Activated CD4-positive, alpha-beta T cell treated with anti-CD3 and anti-CD28 coated beads, Interleukin-2, amount 50 U/mL, for 24 hours (primary cell): ENCODE data around the gene PTPRN2.

ENCODE experiments used
- DNase-seq, 2 donors: peaks; one replicate each; pipeline ENCODE4 v3.0.0-alpha.2; 2020; ENCODE audit warnings: low read depth in 1 of 2, low spot score in 1 of 2

PTPRN2 gene

DNA sequence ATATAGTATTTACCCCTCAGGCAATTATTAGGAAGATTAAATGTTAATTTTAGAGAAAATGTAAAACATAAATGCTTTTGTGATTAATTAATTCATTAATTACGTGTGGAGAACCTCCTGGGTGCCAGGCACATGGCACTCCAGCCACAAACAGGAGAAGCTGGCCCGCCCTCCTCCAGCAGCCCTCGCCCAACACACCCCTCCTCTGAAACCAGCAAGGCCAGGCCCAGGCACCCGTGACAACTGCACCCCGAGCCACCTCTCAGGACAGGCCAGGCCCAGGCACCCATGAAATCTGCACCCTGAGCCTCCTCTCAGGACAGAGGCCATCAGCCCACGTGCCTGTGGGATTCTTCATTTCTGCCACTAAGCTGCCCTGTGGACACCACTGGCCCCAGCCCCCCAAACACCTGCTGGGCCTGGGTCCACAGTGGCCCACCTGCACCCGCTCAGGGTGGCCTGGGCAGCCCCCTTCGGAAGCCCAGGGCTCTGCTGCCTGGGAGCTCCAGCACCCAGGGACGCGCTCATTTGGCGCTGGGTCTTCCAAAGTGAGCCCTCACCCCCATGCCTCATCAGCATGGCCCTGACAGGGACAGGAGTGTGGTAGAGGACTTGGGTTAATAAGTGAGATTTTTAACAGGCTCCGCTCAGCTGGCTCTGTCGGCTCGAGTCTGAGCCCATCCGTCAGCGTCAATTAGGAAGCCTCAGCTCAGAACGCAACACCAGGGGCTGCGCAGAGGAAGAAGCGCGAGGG, 768.7 kb downstream of the PTPRN2 start:
- DNase-seq = no peak

- DNase-seq = no peak
Observed at GRCh38 chr7:157817944-157818700, 769.5 kb downstream of the PTPRN2 start.

DNA sequence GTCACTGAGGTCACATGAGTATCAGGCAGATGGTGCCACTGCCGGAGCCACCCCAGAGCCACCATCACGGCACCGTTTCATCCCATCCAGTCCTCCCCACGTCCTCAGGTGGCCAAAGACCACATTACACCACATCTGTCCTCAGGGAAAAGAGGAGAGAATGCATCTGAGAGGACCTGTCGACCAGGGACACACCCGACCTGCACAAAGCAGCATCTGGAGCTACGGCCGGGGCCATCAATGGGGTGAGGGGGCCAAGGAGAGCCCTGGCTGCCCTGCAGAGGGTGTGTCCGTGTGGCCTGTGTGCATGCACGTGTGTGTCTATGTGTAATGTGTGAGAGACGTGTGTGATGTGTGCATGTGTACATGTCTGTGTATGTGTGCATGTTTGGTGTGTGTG, 770.2 kb downstream of the PTPRN2 start:
- DNase-seq = no peak

DNA sequence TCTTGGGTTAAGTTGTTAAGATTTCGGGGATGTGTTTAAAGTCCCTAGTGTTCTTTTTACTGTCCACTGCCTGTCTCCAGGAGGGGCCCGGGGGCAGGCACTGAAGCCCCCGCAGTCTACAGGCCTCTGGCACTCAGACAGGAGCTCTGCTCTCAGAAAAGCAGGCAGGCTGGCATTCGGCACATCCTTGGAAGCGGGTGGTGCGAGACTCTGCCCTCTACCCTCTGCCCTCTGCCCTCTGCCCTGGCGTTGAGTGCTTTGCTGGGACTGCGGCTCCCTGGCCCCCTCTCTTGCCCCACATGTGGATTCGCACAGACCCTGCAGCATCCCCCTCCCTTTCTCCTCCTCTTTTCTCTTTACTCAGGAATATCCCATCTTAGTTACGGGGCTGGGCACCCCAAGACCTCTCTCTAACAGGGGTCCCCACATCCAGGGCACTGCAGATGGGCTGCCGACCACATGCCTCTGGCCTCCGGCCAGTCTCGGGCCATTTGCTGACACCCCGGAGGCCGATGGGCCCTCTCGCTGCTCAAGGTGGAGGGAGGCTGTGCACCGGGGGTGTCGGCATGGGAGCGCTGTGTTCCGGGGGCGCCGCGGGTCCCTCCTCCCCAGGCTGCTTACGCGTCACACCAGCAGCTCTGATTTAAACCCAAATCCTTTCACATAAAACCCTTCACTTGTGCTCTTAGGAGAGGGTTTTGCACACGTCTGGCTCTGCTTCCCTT, 770.9 kb downstream of the PTPRN2 start:
- no peak for DNase-seq

DNA sequence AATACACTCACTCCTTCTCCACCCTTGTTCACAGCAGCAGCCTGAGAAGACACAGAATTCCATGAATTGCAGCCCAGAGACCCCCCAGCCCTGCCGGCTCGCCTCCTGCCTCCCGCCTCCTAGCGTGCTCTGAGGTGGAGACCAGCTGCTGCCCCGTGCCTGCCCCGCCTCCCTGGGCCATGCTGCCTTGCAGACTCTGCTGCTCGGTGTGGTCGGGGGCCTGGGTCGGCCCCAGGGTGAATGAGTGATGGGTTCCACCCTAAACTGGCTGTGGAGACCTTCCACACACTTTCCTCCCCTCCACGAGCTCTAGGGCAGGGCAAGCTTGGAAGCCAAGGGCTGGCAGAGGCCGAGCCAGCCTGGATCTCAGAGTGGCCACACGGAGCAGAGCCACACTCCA, 771.5 kb downstream of the PTPRN2 start:
- DNase-seq = no peak

- DNase-seq = no peak
Observed at GRCh38 chr7:157815706-157816022, 772.0 kb downstream of the PTPRN2 start.

DNA sequence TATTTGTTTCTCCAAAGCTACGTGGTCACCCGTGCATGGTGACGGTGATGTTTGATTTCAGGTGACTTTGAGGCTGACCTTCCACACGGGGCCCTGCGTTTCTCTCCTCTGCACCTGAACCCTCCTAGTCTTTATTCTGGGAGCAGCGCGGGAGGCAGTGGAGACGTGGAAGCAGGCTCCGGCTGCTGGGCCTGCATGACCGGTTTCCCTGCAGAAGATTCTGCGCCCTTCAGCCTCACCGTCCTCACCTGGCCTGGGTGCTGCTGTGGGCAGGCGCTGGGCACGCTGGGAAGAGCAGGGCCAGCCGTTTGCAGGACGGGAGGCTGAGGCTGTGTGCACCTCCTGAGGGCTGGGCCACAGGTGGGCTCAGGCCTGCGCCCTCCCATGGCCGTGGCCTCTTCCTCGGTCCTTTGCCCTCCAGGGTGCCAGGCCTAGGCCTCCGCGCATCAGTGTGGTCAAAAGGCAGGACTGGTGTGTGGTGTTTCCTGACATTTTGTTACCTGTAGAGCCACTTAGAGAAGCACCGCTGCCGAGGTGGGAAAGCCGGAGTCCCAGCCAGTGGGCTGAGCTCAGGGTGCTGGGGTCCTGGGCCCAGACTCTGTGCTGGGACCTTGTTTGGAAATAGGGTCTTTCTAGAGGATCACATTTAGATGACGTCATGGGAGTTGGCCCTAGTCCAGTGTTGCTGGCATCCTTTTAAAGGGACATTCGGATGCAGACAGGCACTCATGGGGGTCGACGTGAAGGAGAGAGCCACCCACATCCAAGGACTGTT, 772.5 kb downstream of the PTPRN2 start:
- DNase-seq = no peak

- no peak for DNase-seq
Observed at GRCh38 chr7:157813741-157814661, 773.6 kb downstream of the PTPRN2 start.

DNA sequence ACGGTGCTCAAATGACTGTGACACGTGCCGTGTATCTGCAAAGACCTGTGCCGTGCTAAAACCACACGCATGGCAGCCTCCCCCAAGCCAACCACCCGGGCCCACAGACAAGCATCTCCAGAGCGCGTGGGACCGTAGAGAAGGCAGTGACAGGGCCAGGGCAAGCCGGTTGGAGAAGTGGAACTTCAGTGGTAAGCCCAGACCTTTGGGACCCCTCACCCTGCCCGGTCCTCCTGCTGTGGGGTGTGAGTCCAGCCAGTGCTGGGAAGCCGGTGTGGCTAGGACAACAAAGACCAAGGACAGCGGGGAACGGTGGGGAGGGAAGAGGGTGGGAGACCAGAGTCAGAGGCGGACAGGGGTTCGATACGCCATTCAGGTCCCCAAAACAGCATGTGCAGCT, 774.6 kb downstream of the PTPRN2 start:
- DNase-seq = no peak

GRCh38 chr7:157811946-157812345, 775.7 kb downstream of the PTPRN2 start:
- DNase-seq = no peak

- DNase-seq = no peak
Observed at GRCh38 chr7:157809863-157810851, 777.5 kb downstream of the PTPRN2 start.

DNA sequence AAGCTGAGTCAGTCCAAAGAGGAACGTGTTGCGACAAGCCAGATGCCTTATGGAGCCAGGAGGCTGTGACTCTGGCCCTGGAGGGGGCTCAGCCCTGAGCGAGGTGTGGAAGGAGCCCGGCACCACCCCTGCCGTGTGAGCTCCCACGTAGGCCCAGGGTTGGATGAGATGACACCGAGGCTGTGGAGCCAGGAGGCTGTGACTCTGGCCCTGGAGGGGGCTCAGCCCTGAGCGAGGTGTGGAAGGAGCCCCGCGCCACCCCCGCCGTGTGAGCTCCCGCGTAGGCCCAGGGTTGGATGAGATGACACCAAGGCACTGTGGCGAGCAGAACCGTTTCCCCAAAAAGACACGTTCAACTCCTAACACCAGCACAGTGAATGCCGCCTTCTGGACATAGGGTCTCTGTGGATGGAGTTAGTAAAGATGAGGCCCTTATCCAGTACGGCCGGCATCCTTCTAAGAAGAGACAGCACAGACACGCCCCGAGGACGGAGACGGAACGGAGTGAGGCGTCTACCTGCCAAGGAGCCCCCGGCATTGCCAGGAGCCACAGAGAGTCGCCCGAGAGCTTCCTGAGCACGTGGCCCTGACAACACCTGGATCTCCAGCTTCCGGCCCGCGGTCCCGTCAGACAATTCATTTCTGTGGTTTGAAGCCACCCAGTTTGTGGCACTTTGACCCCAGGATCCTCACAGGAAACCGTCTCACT, 778.3 kb downstream of the PTPRN2 start:
- DNase-seq = no peak

DNA sequence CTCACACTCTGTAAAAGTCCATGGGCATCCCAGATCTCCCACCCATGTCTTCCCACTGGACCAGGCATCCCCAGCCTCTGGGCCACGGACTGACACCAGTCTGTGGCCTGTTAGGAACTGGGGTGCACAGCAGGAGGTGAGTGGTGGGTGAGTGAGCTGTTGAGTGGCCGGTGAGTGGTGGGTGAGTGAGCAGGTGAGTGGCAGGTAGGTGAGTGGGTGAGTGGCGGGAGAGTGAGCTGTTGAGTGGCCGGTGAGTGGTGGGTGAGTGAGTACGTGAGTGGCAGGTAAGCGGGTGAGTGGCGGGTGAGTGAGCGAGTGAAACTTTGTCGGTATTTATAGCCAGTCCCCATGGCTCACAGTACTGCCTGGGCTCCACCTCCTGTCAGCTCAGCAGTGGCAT, 779.6 kb downstream of the PTPRN2 start:
- DNase-seq = no peak

GRCh38 chr7:157807510-157807909, 780.1 kb downstream of the PTPRN2 start:
- no peak for DNase-seq

DNA sequence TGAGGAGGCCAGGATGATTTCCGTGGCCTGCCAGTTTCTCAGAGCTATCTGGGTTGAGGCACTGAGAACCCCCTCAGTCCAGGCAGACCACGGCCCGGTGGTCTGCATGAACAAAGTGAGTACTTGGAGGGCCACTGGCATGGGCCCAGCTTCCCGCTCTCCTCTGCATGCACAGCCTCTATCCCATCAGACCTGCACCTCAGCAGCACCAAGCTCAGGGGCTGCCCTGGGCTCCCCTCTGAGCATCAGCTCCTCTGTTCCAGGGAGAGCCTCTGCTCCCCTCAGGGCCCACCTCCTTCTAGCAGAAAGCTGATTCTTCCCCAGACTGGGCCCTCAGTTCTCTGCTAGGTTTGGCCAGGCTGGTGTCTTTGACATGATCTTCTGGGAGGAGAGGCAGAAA, 780.9 kb downstream of the PTPRN2 start:
- DNase-seq = no peak

DNA sequence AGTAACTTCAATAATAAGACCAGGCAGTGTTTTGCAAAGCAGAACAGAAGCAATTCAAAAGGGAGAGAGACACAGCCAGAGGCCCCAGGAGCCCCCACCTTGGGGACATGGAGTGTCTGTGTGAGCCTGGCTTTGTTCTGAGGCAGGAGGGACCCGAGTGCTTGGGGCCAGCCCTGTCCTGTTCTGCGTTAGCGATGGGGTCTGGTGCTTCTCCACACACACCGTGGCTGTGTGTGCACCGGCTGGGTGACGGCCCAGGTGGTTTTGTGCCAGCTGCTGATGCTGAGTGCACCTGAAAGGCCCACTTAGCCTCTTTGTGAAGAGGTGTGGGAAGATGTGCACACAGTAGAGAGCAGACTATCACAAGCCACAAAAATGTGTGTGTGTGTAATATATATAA, 781.9 kb downstream of the PTPRN2 start:
- no peak for DNase-seq

GRCh38 chr7:157803906-157804305, 783.7 kb downstream of the PTPRN2 start:
- DNase-seq = no peak

DNA sequence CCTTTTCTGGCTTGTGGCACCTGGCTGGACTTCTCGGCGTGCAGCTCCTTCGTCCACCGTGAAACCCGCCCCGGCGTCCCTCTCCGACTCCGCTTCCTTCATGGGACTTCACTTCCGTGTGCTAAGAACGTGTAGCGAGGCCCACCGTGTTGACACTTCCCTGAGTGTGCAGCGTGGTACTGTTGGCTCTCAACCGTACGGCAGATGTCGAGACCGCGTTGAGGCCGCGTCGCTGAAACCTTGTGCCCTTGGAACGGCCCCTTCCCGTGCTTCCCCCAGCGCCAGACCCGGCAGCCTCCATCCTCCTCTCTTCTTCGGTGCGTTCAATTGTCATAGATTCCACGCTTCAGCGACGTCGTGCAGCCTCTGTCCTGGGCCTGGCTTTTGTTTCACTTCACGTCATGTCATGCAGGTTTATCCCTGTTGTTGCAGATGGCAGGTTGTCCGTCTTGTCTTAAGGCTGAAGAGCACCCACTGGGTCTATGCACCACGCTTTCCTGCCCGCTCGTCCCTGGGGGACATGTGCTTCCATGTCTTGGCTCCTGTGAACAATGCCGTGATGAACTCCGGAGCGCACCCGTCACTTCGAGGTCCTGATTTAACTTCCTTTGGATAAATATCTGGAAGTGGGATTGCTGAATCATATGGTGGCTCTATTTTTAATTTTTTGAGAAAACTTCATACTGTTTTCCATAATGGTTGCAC, 785.5 kb downstream of the PTPRN2 start:
- DNase-seq = no peak
